NCI-H524 (cell line): ENCODE results near the gene DNAJB4.
"Not testable (repeated sequence)": the region's sequence is repeated elsewhere in the genome, so short reads cannot be mapped to it uniquely, and the experiment has no call there.

Experiments
- DNase-seq, 2 experiments: peaks; one replicate each; lab custom pipeline; 2025; lab: John Stamatoyannopoulos, UW

DNAJB4 gene

GRCh38 chr1:77990629-77991204 lies 14.0 kb upstream of the DNAJB4 start:
- no peak for DNase-seq

GRCh38 chr1:77991638-77992037 lies 13.1 kb upstream of the DNAJB4 start:
- DNase-seq, result no peak

GRCh38 chr1:77994117-77994705 lies 10.5 kb upstream of the DNAJB4 start:
- DNase-seq, result no peak

- no peak for DNase-seq
Observed at GRCh38 chr1:77996734-77997133, 8.0 kb upstream of the DNAJB4 start.

GRCh38 chr1:78000536-78000935 lies 4.2 kb upstream of the DNAJB4 start:
- not testable (repeated sequence) for DNase-seq

- no peak for DNase-seq
Observed at GRCh38 chr1:78003070-78003746, 1.5 kb upstream of the DNAJB4 start.

GRCh38 chr1:78003882-78004718 lies 639 bp upstream of the DNAJB4 start:
- peak; percentile 8 to 69 for DNase-seq

- DNase-seq, result no peak
Observed at GRCh38 chr1:78005448-78005722, 646 bp downstream of the DNAJB4 start.

GRCh38 chr1:78005755-78006154 lies 1.0 kb downstream of the DNAJB4 start:
- DNase-seq, result peak in 1 of 2 experiments; percentile 8

- no peak for DNase-seq
Observed at GRCh38 chr1:78006521-78006920, 1.8 kb downstream of the DNAJB4 start.

- DNase-seq, result no peak
Observed at GRCh38 chr1:78007677-78008341, 3.1 kb downstream of the DNAJB4 start.

GRCh38 chr1:78009276-78009675 lies 4.5 kb downstream of the DNAJB4 start:
- DNase-seq, result no peak

- no peak for DNase-seq
Observed at GRCh38 chr1:78009836-78010235, 5.1 kb downstream of the DNAJB4 start.

GRCh38 chr1:78011050-78011449 lies 6.3 kb downstream of the DNAJB4 start:
- no peak for DNase-seq

- DNase-seq, result no peak
Observed at GRCh38 chr1:78015148-78015547, 10.4 kb downstream of the DNAJB4 start.

GRCh38 chr1:78019024-78019423 lies 14.3 kb downstream of the DNAJB4 start:
- DNase-seq, result no peak

GRCh38 chr1:78021134-78021533 lies 16.4 kb downstream of the DNAJB4 start:
- not testable (repeated sequence) for DNase-seq

GRCh38 chr1:78029793-78030192 lies 25.1 kb downstream of the DNAJB4 start:
- DNase-seq, result no peak

- DNase-seq, result no peak
Observed at GRCh38 chr1:78032996-78033796, 28.5 kb downstream of the DNAJB4 start.

- DNase-seq, result no peak
Observed at GRCh38 chr1:78033797-78034172, 29.0 kb downstream of the DNAJB4 start.

GRCh38 chr1:78035121-78035520 lies 30.4 kb downstream of the DNAJB4 start:
- no peak for DNase-seq

- no peak for DNase-seq
Observed at GRCh38 chr1:78036450-78036849, 31.7 kb downstream of the DNAJB4 start.
